SU-DHL-6 (cell line): ENCODE measurements around the gene ITPA.

Experiments used
- H2AFZ ChIP-seq: fragments of 200-600 bp; sonication (generic); 2 replicates; pipeline ENCODE4 v1.6.1; 2014; ENCODE audit warnings: low read depth, mild to moderate bottlenecking, moderate library complexity, mixed read lengths, antibody characterized with exemption, low read length; ENCODE audit not compliant: severe bottlenecking
- H3F3A ChIP-seq: fragments of 200-600 bp; shearing (Covaris generic); 2 replicates; pipeline ENCODE4 v1.6.0; 2016; ENCODE audit warnings: antibody characterized with exemption, mild to moderate bottlenecking; ENCODE audit not compliant: insufficient read depth
- H3K27ac ChIP-seq: fragments of 200-600 bp; sonication (generic); 2 replicates; pipeline ENCODE4 v1.5.1; 2016; ENCODE audit warnings: low read depth, mild to moderate bottlenecking, low read length, moderate library complexity, mixed read lengths
- H3K27me3 ChIP-seq: fragments of 200-600 bp; sonication (generic), shearing (Covaris generic); 2 replicates; pipeline ENCODE4 v1.6.0; 2014; ENCODE audit warnings: mild to moderate bottlenecking, low read length
- H3K36me3 ChIP-seq: fragments of 200-600 bp; sonication (generic); 2 replicates; pipeline ENCODE4 v1.6.1; 2014; ENCODE audit warnings: mild to moderate bottlenecking, low read length, mixed read lengths
- H3K4me2 ChIP-seq: fragments of 300-600, 200-600 bp; shearing (Covaris generic), sonication (generic); 2 replicates; pipeline ENCODE4 v1.6.0; 2014; ENCODE audit warnings: low read length, low read depth, mild to moderate bottlenecking; ENCODE audit not compliant: poor library complexity, severe bottlenecking
- H3K4me3 ChIP-seq: fragments of 200-600 bp; sonication (generic); 2 replicates; pipeline ENCODE4 v1.5.1; 2014; ENCODE audit warnings: antibody characterized with exemption, low read length, mild to moderate bottlenecking, mixed read lengths; ENCODE audit not compliant: insufficient read depth, poor library complexity, severe bottlenecking
- H3K79me2 ChIP-seq: fragments of 200-600 bp; sonication (generic); 2 replicates; pipeline ENCODE4 v1.6.1; 2014; ENCODE audit warnings: mild to moderate bottlenecking, low read length, moderate library complexity; ENCODE audit not compliant: insufficient read depth
- H3K9ac ChIP-seq: fragments of 200-600 bp; sonication (generic); 2 replicates; pipeline ENCODE4 v1.7.0; 2014; ENCODE audit warnings: mild to moderate bottlenecking, low read length
- H3K9me2 ChIP-seq: fragments of 200-600 bp; sonication (generic); replicated peaks from 2 replicates; pipeline ENCODE4 v1.6.1; 2014; ENCODE audit warnings: low read length; ENCODE audit not compliant: insufficient read depth
- H3K9me3 ChIP-seq: fragments of 200-600 bp; sonication (generic); 2 replicates; pipeline ENCODE4 v1.6.1; 2014; ENCODE audit warnings: low read length, mixed read lengths; ENCODE audit not compliant: insufficient read depth
- H4K20me1 ChIP-seq: fragments of 200-600 bp; sonication (generic); 2 replicates; pipeline ENCODE4 v1.6.1; 2014; ENCODE audit warnings: low read depth, mild to moderate bottlenecking, antibody characterized with exemption, low read length, moderate library complexity, mixed read lengths
- CTCF ChIP-seq: fragments of 200-600 bp; sonication (generic); IDR thresholded peaks from one replicate; pipeline ENCODE4 v1.5.1; 2017; ENCODE audit warnings: antibody characterized with exemption, mild to moderate bottlenecking, low read length, moderate library complexity; ENCODE audit not compliant: insufficient read depth, poor library complexity, severe bottlenecking
- EZH2phosphoT487 ChIP-seq: fragments of 200-600 bp; sonication (generic), shearing (Covaris generic); conservative IDR thresholded peaks from 2 replicates; pipeline ENCODE4 v1.6.1; 2018; ENCODE audit warnings: mild to moderate bottlenecking, antibody characterized with exemption, low read length, moderate library complexity, mixed read lengths

The ITPA gene

GRCh38 chr20:3208786-3209256 lies 477 bp upstream of the ITPA start:
- Histone ChIP-seq H3K9me2 (no peaks in the 10 kb centered on the region), H3K4me2 (peak overlapping the region; percentile 85), H3K36me3 (no peaks in the 10 kb centered on the region), H2AFZ (peak overlapping the region; percentile 83), H3K79me2 (peaks cover 49% of the 10 kb centered on the region), H3K4me3 (peak overlapping the region; percentile 95), H3K9me3 (no peaks in the 10 kb centered on the region), H3K9ac (peak overlapping the region; percentile 96), H3K27ac (peak overlapping the region; percentile 67), H4K20me1 (no peaks in the 10 kb centered on the region), H3K27me3 (no peaks in the 10 kb centered on the region), H3F3A (peaks cover 3% of the 10 kb centered on the region; the same call in 1 of the 2 replicates)
- TF ChIP-seq EZH2phosphoT487 (no peak), CTCF (no peak)

- peak overlapping the region; percentile 85 for H3K4me2 ChIP-seq
- no peaks in the 10 kb centered on the region for H3K36me3 ChIP-seq
- TF ChIP-seq EZH2phosphoT487 (no peak), CTCF (no peak)
- H3K27ac ChIP-seq = peak overlapping the region; percentile 67; the same call in 1 of the 2 replicates
- no peaks in the 10 kb centered on the region for H3K27me3 ChIP-seq
- peak overlapping the region; percentile 83 for H2AFZ ChIP-seq
- peak overlapping the region; percentile 96 for H3K9ac ChIP-seq
- peaks cover 3% of the 10 kb centered on the region; the same call in 1 of the 2 replicates for H3F3A ChIP-seq
- H3K9me3 ChIP-seq = no peaks in the 10 kb centered on the region
- no peaks in the 10 kb centered on the region for H3K9me2 ChIP-seq
- H3K4me3 ChIP-seq = peak overlapping the region; percentile 95
- peaks cover 47% of the 10 kb centered on the region for H3K79me2 ChIP-seq
- H4K20me1 ChIP-seq = no peaks in the 10 kb centered on the region
Observed at GRCh38 chr20:3209946-3210317, 634 bp downstream of the ITPA start.

GRCh38 chr20:3210346-3210745 lies 1.0 kb downstream of the ITPA start:
- Histone ChIP-seq H4K20me1 (no peaks in the 10 kb centered on the region), H3F3A (peaks cover 3% of the 10 kb centered on the region; the same call in 1 of the 2 replicates), H3K9ac (peak overlapping the region; percentile 96), H2AFZ (no peak overlapping the region), H3K4me3 (peak overlapping the region; percentile 95), H3K4me2 (peak overlapping the region; percentile 85), H3K36me3 (no peaks in the 10 kb centered on the region), H3K9me3 (no peaks in the 10 kb centered on the region), H3K27ac (no peak overlapping the region), H3K79me2 (peaks cover 47% of the 10 kb centered on the region), H3K27me3 (no peaks in the 10 kb centered on the region), H3K9me2 (no peaks in the 10 kb centered on the region)
- no peak for TF ChIP-seq EZH2phosphoT487
- TF ChIP-seq CTCF = no peak
